ENCODE measurements around the gene SEC14L1. TPM values are rescaled to one million over a fixed set of nuclear protein-coding genes. Genes with fewer than 3 reads are reported as not detected.

SEC14L1 gene
- total and polyA plus RNA-seq, 2 donors from 2014 or later = 49.2 to 157 TPM

- peak overlapping the region in 1 of 2 donors; percentile 19 for H3K27ac ChIP-seq (ENCODE audit: low read depth in 2 of 2, low read length in 2 of 2)
- H3K9me3 ChIP-seq (ENCODE audit: control insufficient read depth in 2 of 3, insufficient read depth in 1 of 3, low read length in 3 of 3) = peaks cover 0 to 13% (median 2%) of the 10 kb centered on the region in 3 donors
- H3K9ac ChIP-seq (ENCODE audit: low read length in 3 of 3) = peak overlapping the region in 1 of 3 donors; percentile 17
- no peak for TF ChIP-seq CTCF (IDR thresholded peaks at IDR 0.05; ENCODE audit: borderline replicate concordance, extremely low read depth, insufficient read depth)
- intact Hi-C loops (cut with DNase I) = no loop called here
- peak in 2 of 5 donors; percentile 43 to 46 for DNase-seq
- no peak for FAIRE-seq
- H3K27me3 ChIP-seq (ENCODE audit: control insufficient read depth, insufficient read depth, low read length) = no peaks in the 10 kb centered on the region
- H3K4me1 ChIP-seq (ENCODE audit: control insufficient read depth in 2 of 3, insufficient read depth in 2 of 3, low read depth in 1 of 3, low read length in 3 of 3) = peaks cover 0 to 35% (median 24%) of the 10 kb centered on the region in 3 donors
- H3K4me3 ChIP-seq (ENCODE audit: low read length in 3 of 3) = no peak overlapping the region
- H3K36me3 ChIP-seq (ENCODE audit: control insufficient read depth in 2 of 3, insufficient read depth in 3 of 3, low read length in 3 of 3) = peaks cover 0 to 14% (median 4%) of the 10 kb centered on the region in 3 donors
Measured at GRCh38 chr17:77177002-77177741, 36.4 kb downstream of the SEC14L1 start.

- peaks cover 3 to 44% (median 30%) of the 10 kb centered on the region in 3 donors for H3K4me1 ChIP-seq (ENCODE audit: control insufficient read depth in 2 of 3, insufficient read depth in 2 of 3, low read depth in 1 of 3, low read length in 3 of 3)
- no peak overlapping the region for H3K4me3 ChIP-seq (ENCODE audit: low read length in 3 of 3)
- peak overlapping the region in 1 of 2 donors; percentile 29 for H3K27ac ChIP-seq (ENCODE audit: low read depth in 2 of 2, low read length in 2 of 2)
Measured at GRCh38 chr17:77178050-77178449, 37.3 kb downstream of the SEC14L1 start.

GRCh38 chr17:77178563-77178962 lies 37.8 kb downstream of the SEC14L1 start:
- no peaks in the 10 kb centered on the region for H3K27me3 ChIP-seq (ENCODE audit: control insufficient read depth, insufficient read depth, low read length)
- H3K36me3 ChIP-seq (ENCODE audit: control insufficient read depth in 2 of 3, insufficient read depth in 3 of 3, low read length in 3 of 3) = peaks cover 0 to 14% (median 4%) of the 10 kb centered on the region in 3 donors
- H3K4me3 ChIP-seq (ENCODE audit: low read length in 3 of 3) = no peak overlapping the region
- no peak for TF ChIP-seq CTCF (IDR thresholded peaks at IDR 0.05; ENCODE audit: borderline replicate concordance, extremely low read depth, insufficient read depth)
- H3K27ac ChIP-seq (ENCODE audit: low read depth in 2 of 2, low read length in 2 of 2) = peak overlapping the region in 1 of 2 donors; percentile 29
- FAIRE-seq (no peak), DNase-seq (no peak)
- peaks cover 3 to 46% (median 35%) of the 10 kb centered on the region in 3 donors for H3K4me1 ChIP-seq (ENCODE audit: control insufficient read depth in 2 of 3, insufficient read depth in 2 of 3, low read depth in 1 of 3, low read length in 3 of 3)
- peaks cover 0 to 13% (median 2%) of the 10 kb centered on the region in 3 donors for H3K9me3 ChIP-seq (ENCODE audit: control insufficient read depth in 2 of 3, insufficient read depth in 1 of 3, low read length in 3 of 3)
- peak overlapping the region in 1 of 3 donors; percentile 22 for H3K9ac ChIP-seq (ENCODE audit: low read length in 3 of 3)
- intact Hi-C loops (cut with DNase I) = no loop called here

More at GRCh38 chr17:77178050-77178449, 37.3 kb downstream of the SEC14L1 start:
- peaks cover 0 to 14% (median 4%) of the 10 kb centered on the region in 3 donors for H3K36me3 ChIP-seq (ENCODE audit: control insufficient read depth in 2 of 3, insufficient read depth in 3 of 3, low read length in 3 of 3)
- intact Hi-C loops (cut with DNase I) = no loop called here
- DNase-seq (no peak), FAIRE-seq (no peak)
- no peak overlapping the region for H3K9ac ChIP-seq (ENCODE audit: low read length in 3 of 3)
- no peak for TF ChIP-seq CTCF (IDR thresholded peaks at IDR 0.05; ENCODE audit: borderline replicate concordance, extremely low read depth, insufficient read depth)
- H3K27me3 ChIP-seq (ENCODE audit: control insufficient read depth, insufficient read depth, low read length) = no peaks in the 10 kb centered on the region
- H3K9me3 ChIP-seq (ENCODE audit: control insufficient read depth in 2 of 3, insufficient read depth in 1 of 3, low read length in 3 of 3) = peaks cover 0 to 13% (median 2%) of the 10 kb centered on the region in 3 donors

Measured in kidney (tissue), 14 donors.